HepG2 (cell line): ENCODE results near the gene CHMP5. TPM values are rescaled to one million over a fixed set of nuclear protein-coding genes. Genes with fewer than 3 reads are reported as not detected.

Experiments used
- ATF2 ChIP-seq: sonication (generic); formaldehyde crosslinking; IDR thresholded peaks from 2 replicates; pipeline ENCODE4 v1.4.0; 2020; ENCODE audit warnings: missing genetic modification reagents
- ATF4 ChIP-seq, 2 experiments: fragments of 450-650 bp in 1 of 2; sonication (generic) in 1 of 2; formaldehyde crosslinking; IDR thresholded peaks; 2 replicates each; pipeline versions ENCODE4 v1.5.0 to v1.8.0; 2020 to 2022; ENCODE audit warnings: mild to moderate bottlenecking in 1 of 2, missing genetic modification reagents in 1 of 2
- CREM ChIP-seq, 2 experiments: sonication (generic) in 1 of 2; formaldehyde crosslinking in 1 of 2; IDR thresholded peaks; 2 replicates each; pipeline versions ENCODE4 v1.4.0 to v1.6.1; 2016 to 2020; ENCODE audit warnings: antibody characterized with exemption in 1 of 2, mild to moderate bottlenecking in 1 of 2, missing genetic modification reagents in 1 of 2
- E2F5 ChIP-seq: sonication (generic); formaldehyde crosslinking; conservative IDR thresholded peaks from 2 replicates; pipeline ENCODE4 v1.4.0; 2020; ENCODE audit warnings: missing genetic modification reagents
- HDAC1 ChIP-seq: sonication (generic); formaldehyde crosslinking; IDR thresholded peaks from 2 replicates; pipeline ENCODE4 v1.5.1; 2020; ENCODE audit warnings: mild to moderate bottlenecking, missing genetic modification reagents
- JUN ChIP-seq: sonication (generic); formaldehyde crosslinking; IDR thresholded peaks from 2 replicates; pipeline ENCODE4 v1.4.0; 2020; ENCODE audit warnings: mild to moderate bottlenecking, missing genetic modification reagents
- KAT2B ChIP-seq: fragments of 150-350 bp; IDR thresholded peaks from 2 replicates; pipeline ENCODE4 v1.6.1; 2014; ENCODE audit warnings: low read depth, low read length, borderline replicate concordance
- MAFF ChIP-seq: IDR thresholded peaks from 2 replicates; pipeline ENCODE4 v1.6.1; 2011; ENCODE audit warnings: low read depth, low read length, improper control_type of control experiment
- MIER3 ChIP-seq: IDR thresholded peaks from 2 replicates; pipeline ENCODE4 v1.6.1; 2016; ENCODE audit warnings: missing compliant biosample characterization, borderline replicate concordance
- MNT ChIP-seq: fragments of 450-650 bp; IDR thresholded peaks from 2 replicates; pipeline ENCODE4 v1.6.1; 2016
- NFIB ChIP-seq: sonication (generic); formaldehyde crosslinking; IDR thresholded peaks from 2 replicates; pipeline ENCODE4 v1.9.0; 2021; ENCODE audit warnings: missing genetic modification reagents, mild to moderate bottlenecking, borderline replicate concordance
- PHF8 ChIP-seq: sonication (generic); formaldehyde crosslinking; IDR thresholded peaks from 2 replicates; pipeline ENCODE4 v1.5.0; 2020; ENCODE audit warnings: missing genetic modification reagents
- POGK ChIP-seq: sonication (generic); formaldehyde crosslinking; conservative IDR thresholded peaks from 2 replicates; pipeline ENCODE4 v1.8.0; 2022; ENCODE audit warnings: mild to moderate bottlenecking, moderate library complexity, missing genetic modification reagents
- SP4 ChIP-seq: sonication (generic); formaldehyde crosslinking; IDR thresholded peaks from 2 replicates; pipeline ENCODE4 v1.8.1; 2023; ENCODE audit warnings: mild to moderate bottlenecking, missing genetic modification reagents
- TFAP4 ChIP-seq: sonication (generic); IDR thresholded peaks from 2 replicates; pipeline ENCODE4 v1.6.1; 2016; ENCODE audit warnings: low read depth, borderline replicate concordance
- TFDP1 ChIP-seq: IDR thresholded peaks from 2 replicates; pipeline ENCODE4 v1.6.1; 2016; ENCODE audit warnings: missing compliant biosample characterization, missing genetic modification reagents, borderline replicate concordance
- ZNF17 ChIP-seq: sonication (generic); formaldehyde crosslinking; IDR thresholded peaks from 2 replicates; pipeline ENCODE4 v1.5.0; 2020; ENCODE audit warnings: mild to moderate bottlenecking, missing genetic modification reagents
- ZNF335 ChIP-seq: sonication (generic); formaldehyde crosslinking; IDR thresholded peaks from 2 replicates; pipeline ENCODE4 v1.4.0; 2020; ENCODE audit warnings: missing genetic modification reagents
- ZSCAN21 ChIP-seq: sonication (generic); formaldehyde crosslinking; IDR thresholded peaks from 2 replicates; pipeline ENCODE4 v1.8.0; 2022; ENCODE audit warnings: mild to moderate bottlenecking, missing genetic modification reagents, moderate library complexity, borderline replicate concordance
- polyA plus RNA-seq, 8 experiments: library from polyadenylated mRNA; depleted of rRNA in 3 of 8; stranded (reverse) in 7 of 8; unstranded in 1 of 8; fragments of >200 nt; fragmentation: Illumina TruSeq in 4 of 8; extraction: Trizol in 4 of 8; gene quantifications; 2 replicates each; pipeline versions ENCODE4 v1.2.1 to v1.2.3, GENCODE V29; 2011 to 2016; ENCODE audit warnings: low read depth in 4 of 8, missing spikeins in 1 of 8, mixed read lengths in 1 of 8; ENCODE audit not compliant: insufficient read depth in 1 of 8
- total RNA-seq, 5 experiments: library from RNA; depleted of rRNA; stranded (reverse); fragments of >200 nt; fragmentation: Illumina TruSeq; extraction: Trizol; gene quantifications; 2 replicates each; pipeline ENCODE4 v1.2.3, GENCODE V29; 2016; ENCODE audit warnings: low read depth in 1 of 5

Gene CHMP5
- total and polyA plus RNA-seq, 2 of the 13 experiments (the other 11 are each of a cell fraction or from before 2014, with no cell fraction given): 46.0 to 57.3 TPM

GRCh38 chr9:33264473-33265177, at the start of gene CHMP5, which contains the start of gene BAG1 (continued):
- TF ChIP-seq MIER3 (CRISPR knock-in tag) (no peak; the same call in 1 of the 2 replicates), CREM (IDR thresholded peaks at IDR 0.05) (peak; percentile 80), CREM (CRISPR knock-in tag; IDR thresholded peaks at IDR 0.05) (no peak), ZNF335 (CRISPR knock-in tag) (no peak), NFIB (CRISPR knock-in tag) (no peak), PHF8 (peak; percentile 61), MNT (0 out of 2 replicates have a peak, but pooled peaks have one; percentile 2), ZNF17 (no peak), TFAP4 (no peak), HDAC1 (0 out of 2 replicates have a peak, but pooled peaks have one; percentile 3), ATF4 (CRISPR knock-in tag; IDR thresholded peaks at IDR 0.05) (no peak), ATF2 (CRISPR knock-in tag) (no peak), E2F5 (0 out of 2 replicates have a peak, but pooled peaks have one; percentile 27), JUN (CRISPR knock-in tag) (no peak), POGK (0 out of 2 replicates have a peak, but pooled peaks have one; percentile 37), KAT2B (no peak), ZSCAN21 (CRISPR knock-in tag) (no peak), MAFF (no peak), SP4 (CRISPR knock-in tag) (peak; percentile 62; the same call in 1 of the 2 replicates), TFDP1 (CRISPR knock-in tag) (no peak)
